HUES6 (cell line): ENCODE measurements around the gene TACR2.

Experiments
- H3K27ac ChIP-seq: 2 replicates; pipeline ENCODE4 v1.7.0; 2013; ENCODE audit warnings: low read depth, mild to moderate bottlenecking, low read length, inconsistent platforms
- H3K27me3 ChIP-seq: 2 replicates; pipeline ENCODE4 v1.6.1; 2013; ENCODE audit warnings: low read length; ENCODE audit not compliant: control insufficient read depth, insufficient read depth
- H3K36me3 ChIP-seq: 2 replicates; pipeline ENCODE4 v1.6.1; 2013; ENCODE audit warnings: low read length; ENCODE audit not compliant: control insufficient read depth, insufficient read depth
- H3K4me1 ChIP-seq: 2 replicates; pipeline ENCODE4 v1.6.1; 2013; ENCODE audit warnings: low read length; ENCODE audit not compliant: control insufficient read depth, insufficient read depth
- H3K4me3 ChIP-seq: 2 replicates; pipeline ENCODE4 v1.5.1; 2013; ENCODE audit warnings: low read depth, low read length
- H3K9ac ChIP-seq: one replicate; pipeline ENCODE4 v1.6.1; 2013; ENCODE audit warnings: mild to moderate bottlenecking, low read length
- H3K9me3 ChIP-seq: 2 replicates; pipeline ENCODE4 v1.6.1; 2013; ENCODE audit warnings: low read depth, low read length; ENCODE audit not compliant: control insufficient read depth, insufficient read depth

Gene TACR2

GRCh38 chr10:69400936-69401335 lies 15.8 kb downstream of the TACR2 start:
- H3K27me3 ChIP-seq: no peaks in the 10 kb centered on the region
- peaks cover 6% of the 10 kb centered on the region for H3K4me1 ChIP-seq
- no peak overlapping the region for H3K4me3 ChIP-seq
- no peak overlapping the region for H3K27ac ChIP-seq
- no peaks in the 10 kb centered on the region for H3K9me3 ChIP-seq
- H3K36me3 ChIP-seq: peaks cover 82% of the 10 kb centered on the region
- H3K9ac ChIP-seq: no peak overlapping the region

DNA sequence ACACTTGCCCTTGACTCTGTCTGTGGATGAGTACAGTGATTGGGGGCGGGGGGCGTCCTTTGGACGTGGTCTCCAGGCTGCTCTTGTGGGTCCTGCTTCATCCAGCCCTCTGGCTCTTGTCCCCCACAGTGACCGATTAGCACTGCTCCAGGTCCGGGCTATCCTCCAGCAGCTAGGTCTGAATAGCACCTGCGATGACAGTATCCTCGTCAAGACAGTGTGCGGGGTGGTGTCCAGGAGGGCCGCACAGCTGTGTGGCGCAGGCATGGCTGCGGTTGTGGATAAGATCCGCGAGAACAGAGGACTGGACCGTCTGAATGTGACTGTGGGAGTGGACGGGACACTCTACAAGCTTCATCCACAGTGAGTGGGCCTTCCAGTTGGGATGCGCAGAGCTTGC lies 18.3 kb downstream of the TACR2 start:
- Histone ChIP-seq H3K9me3 (no peaks in the 10 kb centered on the region), H3K4me3 (no peak overlapping the region), H3K27me3 (no peaks in the 10 kb centered on the region), H3K36me3 (peaks cover 93% of the 10 kb centered on the region), H3K4me1 (no peaks in the 10 kb centered on the region), H3K9ac (no peak overlapping the region), H3K27ac (no peak overlapping the region)

- peaks cover 91% of the 10 kb centered on the region for H3K36me3 ChIP-seq
These were observed 18.7 kb downstream of the TACR2 start for GRCh38 chr10:69397972-69398371.

GRCh38 chr10:69394020-69394419 lies 22.7 kb downstream of the TACR2 start:
- Histone ChIP-seq H3K4me1 (peaks cover 24% of the 10 kb centered on the region), H3K4me3 (no peak overlapping the region), H3K9ac (no peak overlapping the region), H3K27me3 (no peaks in the 10 kb centered on the region), H3K36me3 (peaks cover 77% of the 10 kb centered on the region), H3K9me3 (no peaks in the 10 kb centered on the region), H3K27ac (no peak overlapping the region)

More at GRCh38 chr10:69397972-69398371, 18.7 kb downstream of the TACR2 start:
- H3K4me3 ChIP-seq: no peak overlapping the region
- no peak overlapping the region for H3K27ac ChIP-seq
- no peaks in the 10 kb centered on the region for H3K27me3 ChIP-seq
- no peaks in the 10 kb centered on the region for H3K9me3 ChIP-seq
- no peaks in the 10 kb centered on the region for H3K4me1 ChIP-seq
- H3K9ac ChIP-seq: no peak overlapping the region

DNA sequence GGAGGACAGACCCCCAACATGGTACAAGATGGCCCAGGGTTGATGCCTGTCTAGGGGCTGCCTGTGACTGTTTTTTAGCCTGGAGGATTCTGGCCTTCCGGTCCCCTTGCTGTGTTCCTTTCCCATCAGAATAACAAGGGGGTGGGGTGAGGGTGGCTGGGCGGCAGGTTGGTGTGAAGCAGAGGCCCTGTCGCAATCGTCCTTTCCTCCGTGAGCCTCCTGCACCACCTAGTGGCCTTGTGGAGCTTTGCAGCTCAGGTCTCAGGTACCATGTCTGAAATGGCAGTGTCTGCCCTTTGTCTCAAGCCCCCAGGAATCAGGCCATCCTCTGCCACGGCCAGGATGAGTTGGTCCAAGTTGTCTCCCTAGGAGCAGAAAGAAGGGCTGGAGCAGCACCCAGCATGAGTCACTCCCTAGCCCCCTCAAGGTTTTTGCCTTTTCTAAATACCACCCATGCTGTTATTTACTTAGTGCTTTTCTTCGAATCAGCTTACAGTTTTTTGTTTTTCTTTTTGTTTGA lies 24.2 kb downstream of the TACR2 start:
- Histone ChIP-seq H3K27ac (no peak overlapping the region), H3K4me1 (peaks cover 26% of the 10 kb centered on the region), H3K27me3 (no peaks in the 10 kb centered on the region), H3K9me3 (no peaks in the 10 kb centered on the region), H3K4me3 (no peak overlapping the region), H3K9ac (no peak overlapping the region), H3K36me3 (peaks cover 77% of the 10 kb centered on the region)

DNA sequence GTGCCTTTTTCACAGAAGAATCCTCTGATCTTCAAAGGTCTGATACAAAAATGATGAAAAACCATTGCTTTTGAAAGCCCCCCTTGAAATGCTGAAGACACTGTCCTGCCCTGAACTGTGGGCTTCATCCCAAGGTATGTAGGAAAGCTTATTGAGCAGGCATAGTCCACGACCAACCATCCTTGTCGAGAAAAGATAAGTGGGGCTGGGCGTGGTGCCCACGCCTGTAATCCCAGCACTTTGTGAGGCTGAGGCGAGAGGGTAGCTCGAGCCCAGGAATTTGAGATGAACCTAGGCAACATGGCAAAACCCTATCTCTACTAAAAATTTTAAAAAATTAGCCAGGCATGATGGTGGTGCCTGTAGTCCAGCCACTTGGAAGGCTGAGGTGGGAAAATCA lies 25.6 kb downstream of the TACR2 start:
- Histone ChIP-seq H3K27me3 (no peaks in the 10 kb centered on the region), H3K4me1 (peaks cover 26% of the 10 kb centered on the region), H3K27ac (no peak overlapping the region), H3K36me3 (peaks cover 75% of the 10 kb centered on the region), H3K9me3 (no peaks in the 10 kb centered on the region), H3K9ac (no peak overlapping the region), H3K4me3 (no peak overlapping the region)

DNA sequence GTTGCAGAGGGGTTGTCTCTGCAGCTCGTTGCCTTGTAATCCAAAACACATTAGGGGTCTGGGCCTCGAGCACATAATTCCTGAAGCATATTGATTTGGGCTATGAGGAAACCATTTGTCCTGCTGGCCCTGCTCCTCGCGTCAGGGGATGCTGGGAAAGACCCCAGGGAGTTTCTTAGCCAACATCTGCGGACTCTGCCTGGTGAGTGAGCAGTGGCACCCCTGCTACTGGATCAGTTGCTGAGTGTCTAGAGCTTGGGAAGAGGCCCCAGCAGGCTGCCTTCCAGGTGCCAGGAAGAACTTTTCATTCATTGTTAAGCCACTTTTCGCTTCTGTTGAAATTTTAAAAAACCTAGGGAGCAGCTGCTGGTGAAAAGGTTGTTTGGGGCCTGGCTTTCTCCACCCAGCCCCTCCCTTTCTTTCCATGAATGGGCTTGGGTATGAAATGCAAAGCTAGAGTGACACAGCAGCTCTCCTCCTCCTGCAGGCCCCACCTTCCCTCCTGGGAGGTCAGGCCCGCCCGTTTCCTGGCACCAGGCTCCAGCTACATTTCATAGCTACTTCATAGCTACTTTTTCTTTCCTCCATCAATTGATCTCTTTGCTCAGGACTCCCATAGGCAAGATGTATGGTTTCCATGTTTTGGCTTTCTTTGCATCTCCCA lies 26.8 kb downstream of the TACR2 start:
- Histone ChIP-seq H3K27me3 (no peaks in the 10 kb centered on the region), H3K9me3 (no peaks in the 10 kb centered on the region), H3K4me1 (peaks cover 26% of the 10 kb centered on the region), H3K9ac (no peak overlapping the region), H3K27ac (0 out of 2 replicates have a peak overlapping the region, but pooled peaks have one; percentile 16), H3K4me3 (no peak overlapping the region), H3K36me3 (peaks cover 78% of the 10 kb centered on the region)

DNA sequence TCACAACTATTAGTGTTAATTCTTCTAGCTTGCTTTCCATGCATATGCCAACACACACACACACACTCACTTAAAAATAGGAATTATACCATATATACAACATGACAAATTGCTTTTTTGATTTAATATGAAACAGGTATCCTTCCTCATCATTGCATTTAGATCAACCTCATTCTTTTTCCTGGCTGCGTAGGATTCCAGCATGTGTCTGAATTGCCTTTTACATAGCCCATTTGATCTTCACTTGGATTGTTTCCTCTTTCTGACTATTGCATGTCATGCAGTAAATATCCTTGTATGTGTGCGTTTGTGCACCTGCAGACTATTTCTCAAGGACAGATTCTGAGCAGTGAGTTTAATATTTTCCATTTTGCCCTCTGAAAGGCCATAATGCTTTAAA lies 28.2 kb downstream of the TACR2 start:
- Histone ChIP-seq H3K4me1 (peaks cover 26% of the 10 kb centered on the region), H3K27me3 (no peaks in the 10 kb centered on the region), H3K36me3 (peaks cover 78% of the 10 kb centered on the region), H3K9me3 (no peaks in the 10 kb centered on the region), H3K27ac (no peak overlapping the region), H3K9ac (no peak overlapping the region), H3K4me3 (no peak overlapping the region)

DNA sequence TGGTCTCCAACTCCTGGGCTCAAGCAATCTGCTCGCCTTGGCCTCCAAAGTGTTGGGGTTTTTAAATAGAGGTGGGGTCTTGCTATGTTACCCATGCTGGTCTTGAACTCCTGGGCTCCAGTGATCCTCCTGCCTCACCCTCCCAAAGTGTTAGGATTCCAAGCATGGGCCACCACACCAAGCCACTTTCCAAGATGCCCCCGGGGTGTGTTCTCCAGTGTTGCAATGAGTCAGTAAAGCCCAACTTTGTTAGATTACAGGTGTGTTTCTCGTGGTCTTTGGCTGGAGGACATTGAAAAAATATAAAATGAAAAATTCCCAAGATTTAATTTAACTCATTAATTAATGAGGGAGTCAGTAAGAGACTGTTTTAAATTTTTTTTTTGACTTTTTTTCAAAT lies 29.2 kb downstream of the TACR2 start:
- Histone ChIP-seq H3K9ac (no peak overlapping the region), H3K4me3 (no peak overlapping the region), H3K27ac (no peak overlapping the region), H3K27me3 (no peaks in the 10 kb centered on the region), H3K4me1 (peaks cover 26% of the 10 kb centered on the region), H3K36me3 (peaks cover 86% of the 10 kb centered on the region), H3K9me3 (no peaks in the 10 kb centered on the region)

- no peaks in the 10 kb centered on the region for H3K9me3 ChIP-seq
- no peaks in the 10 kb centered on the region for H3K27me3 ChIP-seq
- no peak overlapping the region for H3K9ac ChIP-seq
- H3K4me3 ChIP-seq: no peak overlapping the region
- H3K4me1 ChIP-seq: peaks cover 17% of the 10 kb centered on the region
- H3K27ac ChIP-seq: no peak overlapping the region
- peaks cover 89% of the 10 kb centered on the region for H3K36me3 ChIP-seq
These were observed 31.0 kb downstream of the TACR2 start for GRCh38 chr10:69385454-69386350.

DNA sequence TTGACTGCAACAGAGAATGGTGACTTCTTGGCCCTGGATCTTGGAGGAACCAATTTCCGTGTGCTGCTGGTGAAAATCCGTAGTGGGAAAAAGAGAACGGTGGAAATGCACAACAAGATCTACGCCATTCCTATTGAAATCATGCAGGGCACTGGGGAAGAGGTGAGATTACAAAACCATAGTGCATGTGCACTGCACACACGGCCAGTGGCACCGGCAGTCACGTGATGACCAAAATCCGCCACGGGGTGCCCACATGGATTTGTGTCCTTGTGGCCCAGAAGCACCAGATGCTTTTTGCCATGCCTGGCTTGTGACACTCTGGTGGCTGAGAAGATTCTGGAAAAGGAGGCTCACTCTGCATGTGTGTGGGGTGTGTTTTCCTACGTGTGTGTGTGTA lies 32.4 kb downstream of the TACR2 start:
- Histone ChIP-seq H3K27me3 (no peaks in the 10 kb centered on the region), H3K4me3 (no peak overlapping the region), H3K27ac (no peak overlapping the region), H3K36me3 (peaks cover 97% of the 10 kb centered on the region), H3K9ac (no peak overlapping the region), H3K4me1 (peaks cover 4% of the 10 kb centered on the region), H3K9me3 (no peaks in the 10 kb centered on the region)
